Fibroblast of skin of right quadriceps (primary cell): ENCODE measurements around the gene GPC4.
A peak's percentile ranks its signal among the peaks of the same experiment; 100 is the strongest.

Experiments
- DNase-seq: peaks from one replicate; pipeline ENCODE4 v3.0.0-alpha.2; 2013

GPC4 gene

DNA sequence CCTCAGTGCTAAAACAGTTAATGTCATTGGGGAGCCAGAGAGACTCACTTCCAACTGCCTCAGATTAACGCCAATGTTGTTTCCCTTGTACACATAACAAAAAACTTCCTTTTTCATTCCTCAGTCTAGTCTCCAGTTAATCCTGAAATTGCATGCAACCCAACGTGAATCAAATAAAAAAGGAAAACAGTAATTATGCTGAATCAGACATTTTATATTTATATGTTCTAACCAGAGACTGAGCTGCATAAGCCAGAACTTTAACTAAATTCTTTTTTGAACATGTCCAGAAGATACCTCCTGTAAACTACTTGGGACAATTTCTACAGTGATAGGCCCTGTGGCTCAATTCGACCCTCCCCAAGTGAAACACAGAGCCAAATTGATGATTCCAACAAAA, 4.7 kb downstream of the GPC4 start:
- DNase-seq: no peak

DNA sequence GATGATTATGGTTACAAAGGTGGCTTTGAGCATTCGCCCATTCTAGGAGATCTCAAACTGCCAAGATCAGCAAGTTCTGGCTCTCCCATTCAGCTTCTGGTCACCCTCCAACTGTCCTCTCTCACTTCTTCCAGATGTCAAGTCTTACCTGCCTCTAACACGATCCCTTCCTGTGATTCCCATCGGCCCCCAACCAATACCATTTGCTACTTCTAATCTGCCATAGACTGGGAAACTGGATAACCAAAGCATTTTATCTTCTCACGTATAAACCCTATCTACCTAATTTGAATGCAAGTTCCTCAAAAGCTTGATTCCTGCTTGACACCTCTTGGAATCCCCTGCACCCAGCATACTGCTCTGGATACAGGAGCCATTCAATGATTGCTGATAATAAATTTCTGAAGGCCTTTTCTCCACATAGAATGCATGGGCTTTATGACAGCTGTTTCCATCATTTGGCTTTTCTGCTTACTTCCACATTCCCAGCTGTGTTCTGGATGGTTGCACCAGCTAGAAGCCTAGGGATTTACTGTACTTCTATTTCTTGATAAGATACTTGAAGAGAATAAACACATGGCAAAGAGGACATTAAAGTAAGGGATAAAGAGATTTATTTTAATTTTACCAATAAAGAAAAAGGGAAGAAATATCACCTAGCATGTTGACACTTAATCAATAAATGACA, 9.6 kb downstream of the GPC4 start:
- DNase-seq: no peak

DNA sequence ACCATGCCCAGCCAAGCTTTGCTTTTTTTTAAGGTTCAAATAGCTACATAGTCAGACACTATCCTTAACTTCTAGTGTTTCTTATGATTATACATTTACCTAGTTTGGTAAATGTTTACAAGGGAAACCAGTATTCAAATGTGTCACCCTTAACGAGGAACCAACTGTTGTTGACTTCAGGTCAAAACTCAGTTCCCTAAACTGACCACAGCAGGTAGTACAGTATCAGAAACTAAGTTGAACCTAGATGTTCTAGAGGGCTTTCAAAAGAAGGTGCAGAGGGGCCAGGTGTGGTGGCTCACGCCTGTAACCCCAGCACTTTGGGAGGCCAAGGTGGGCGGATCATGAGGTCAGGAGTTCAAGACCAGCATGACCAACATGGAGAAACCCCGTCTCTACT, 11.3 kb downstream of the GPC4 start:
- no peak for DNase-seq

DNA sequence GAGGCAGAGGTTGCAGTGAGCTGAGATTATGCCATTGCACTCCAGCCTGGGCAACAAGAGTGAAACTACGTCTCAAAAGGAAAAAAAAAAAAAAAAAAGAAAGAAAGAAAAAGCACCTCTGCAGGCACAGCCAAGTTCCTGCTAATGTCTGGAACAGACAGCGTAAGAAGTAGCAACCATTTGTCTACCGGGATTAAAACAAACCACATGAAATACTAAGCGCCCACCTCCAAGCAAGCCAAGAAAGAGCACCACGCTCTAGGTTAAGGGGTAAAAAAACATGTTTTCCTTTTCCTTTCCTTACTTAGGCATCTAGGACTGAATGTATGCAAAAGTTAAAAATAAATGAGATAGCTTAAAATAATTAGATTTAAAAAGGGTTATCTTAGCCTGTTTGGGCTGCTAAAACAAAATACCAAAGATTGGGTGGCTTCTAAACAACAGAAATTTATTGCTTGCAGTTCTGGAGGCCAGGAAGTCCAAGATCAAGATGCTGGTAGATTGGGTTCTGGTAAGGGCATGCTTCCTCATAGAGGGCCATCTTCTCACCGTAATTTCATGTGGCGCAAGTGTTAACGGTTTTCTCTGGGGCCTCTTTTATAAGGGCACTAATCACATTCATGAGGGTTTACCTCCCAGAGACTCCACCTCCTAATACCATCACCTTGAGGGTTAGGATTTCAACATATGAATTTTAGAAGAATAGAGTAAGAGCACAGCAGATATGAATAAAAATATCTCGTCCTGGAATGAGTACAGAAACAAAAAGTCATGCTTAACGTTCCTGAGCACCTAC, 12.3 kb downstream of the GPC4 start:
- no peak for DNase-seq

DNA sequence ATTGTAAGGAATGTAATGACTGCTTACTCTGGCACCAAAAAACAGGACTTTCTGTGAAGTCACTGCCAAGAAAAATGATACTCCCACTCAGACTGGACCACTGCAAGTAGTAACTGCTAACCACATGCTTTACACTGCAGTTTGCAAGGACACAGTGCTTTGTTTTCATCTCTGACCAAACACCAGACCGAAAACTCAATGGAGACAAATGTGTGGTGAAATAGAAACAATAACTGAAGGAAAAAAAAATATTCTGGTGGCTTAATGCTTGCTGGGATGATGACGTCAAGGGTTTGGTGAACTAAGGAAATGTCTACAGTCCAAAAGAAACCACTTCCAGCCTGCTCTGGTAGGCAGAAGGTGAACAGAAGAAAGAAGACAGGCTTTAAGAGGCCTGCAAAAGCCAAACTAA, 13.2 kb downstream of the GPC4 start:
- peak; percentile 46 for DNase-seq

DNA sequence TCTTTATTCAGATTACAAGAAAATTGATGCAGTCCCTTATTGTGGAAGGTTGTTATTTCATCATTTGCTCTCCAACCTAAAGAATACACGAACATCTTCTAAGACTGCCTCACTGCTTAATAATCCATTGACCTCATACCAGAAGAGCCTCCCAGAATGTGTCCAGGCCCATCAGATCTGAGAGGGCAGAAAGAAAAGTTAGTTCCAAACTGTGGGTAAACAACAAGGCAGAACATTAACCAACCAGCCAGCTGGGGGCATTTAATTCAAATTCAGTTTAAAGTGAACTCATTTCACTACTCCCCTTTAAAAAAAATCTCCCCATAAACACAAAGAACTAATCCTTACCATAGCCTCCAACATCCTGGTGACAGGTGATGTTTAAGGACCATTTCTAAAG, 13.8 kb downstream of the GPC4 start:
- DNase-seq: no peak

DNA sequence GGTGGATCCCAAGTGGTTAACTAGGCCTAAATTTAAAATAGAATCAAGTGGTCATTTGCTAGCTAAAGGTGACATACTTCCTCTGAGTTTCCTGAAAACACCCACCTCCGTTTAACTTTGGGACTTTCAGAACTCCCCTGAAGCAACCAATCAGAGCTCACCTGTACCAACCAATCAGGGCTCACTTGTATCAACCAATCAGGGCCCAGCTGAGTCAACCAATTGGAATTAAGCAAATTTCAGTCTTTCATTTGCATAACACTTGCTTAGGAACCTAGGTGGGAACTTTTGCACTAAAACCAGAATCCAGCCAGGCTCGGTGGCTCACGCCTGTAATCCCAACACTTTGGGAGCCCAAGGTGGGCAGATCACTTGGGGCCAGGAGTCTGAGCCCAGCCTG, 15.9 kb downstream of the GPC4 start:
- DNase-seq: no peak

DNA sequence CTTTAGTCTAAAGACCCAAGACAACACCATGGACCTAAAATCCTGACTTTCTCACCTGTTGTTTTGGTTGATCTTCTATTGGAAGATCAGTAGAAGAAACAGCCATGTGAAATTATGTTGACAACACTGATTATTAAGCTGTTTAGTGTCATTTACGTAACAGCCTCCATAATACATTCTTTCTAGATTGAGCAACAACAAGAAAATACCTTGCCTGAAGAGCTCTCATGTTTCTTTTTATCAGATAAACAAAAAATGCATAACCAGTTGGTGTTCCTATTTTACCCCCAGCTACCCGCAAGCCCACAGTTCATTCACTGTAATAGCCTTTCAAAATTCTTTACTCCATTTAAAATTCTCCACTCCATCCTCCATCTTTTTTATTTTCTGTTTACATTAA, 20.5 kb downstream of the GPC4 start:
- DNase-seq: no peak

DNA sequence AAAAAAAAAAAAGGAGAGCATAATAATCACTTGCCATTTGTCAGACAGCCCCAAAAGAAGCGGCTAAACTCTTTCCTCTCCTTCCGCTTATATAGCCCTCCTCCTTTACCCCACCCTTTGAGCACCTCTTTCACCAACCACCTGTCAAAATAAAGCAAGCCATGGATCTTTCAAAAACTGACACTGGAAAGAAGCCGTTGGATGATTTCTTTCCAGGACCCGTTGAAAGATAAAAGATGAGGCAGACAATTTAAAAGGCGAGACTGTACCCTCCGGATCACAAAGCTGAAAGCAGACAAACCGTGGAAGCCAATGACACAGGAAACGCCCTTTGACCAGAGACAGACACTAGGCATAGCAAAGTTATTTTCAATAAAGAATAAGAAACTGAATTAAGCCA, 22.6 kb downstream of the GPC4 start:
- DNase-seq: no peak

DNA sequence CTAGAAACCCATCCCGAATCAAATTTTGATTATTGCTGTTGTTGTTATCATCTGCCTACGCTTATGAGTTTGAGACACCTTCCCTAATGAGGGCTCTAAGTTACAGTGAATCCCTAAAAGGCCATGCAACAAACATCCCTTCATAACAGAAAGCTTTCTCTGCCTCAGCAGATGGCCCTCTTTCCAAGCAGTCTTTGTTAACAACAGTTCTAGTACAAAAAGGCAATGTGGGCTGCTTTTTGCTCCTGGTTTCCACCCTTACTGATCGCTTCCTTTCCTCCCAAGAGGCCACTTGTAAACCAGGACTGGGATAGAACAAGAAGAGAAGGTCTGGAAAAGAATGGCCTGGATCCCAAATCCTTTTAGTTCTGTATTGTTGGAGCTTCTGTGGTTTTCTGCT, 24.2 kb downstream of the GPC4 start:
- DNase-seq: no peak

DNA sequence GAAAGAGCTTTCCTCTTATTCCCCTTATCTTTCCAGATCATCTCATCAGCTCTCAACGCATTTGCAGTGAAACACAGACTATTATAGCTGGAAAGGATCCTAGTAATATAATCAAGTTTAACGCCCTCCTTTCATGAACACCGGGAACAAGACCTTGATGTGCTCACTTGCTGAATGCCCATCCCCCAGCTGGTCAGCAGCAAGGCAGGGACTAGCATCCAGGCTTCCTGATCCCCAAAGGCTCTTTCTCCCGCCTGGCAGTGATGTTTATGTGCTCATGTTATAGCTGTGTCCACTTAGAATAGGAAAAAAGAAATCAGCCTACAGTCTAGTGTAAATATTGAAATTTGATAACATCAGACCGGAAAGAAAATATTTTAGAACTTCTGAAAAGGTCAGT, 24.6 kb downstream of the GPC4 start:
- DNase-seq: no peak

DNA sequence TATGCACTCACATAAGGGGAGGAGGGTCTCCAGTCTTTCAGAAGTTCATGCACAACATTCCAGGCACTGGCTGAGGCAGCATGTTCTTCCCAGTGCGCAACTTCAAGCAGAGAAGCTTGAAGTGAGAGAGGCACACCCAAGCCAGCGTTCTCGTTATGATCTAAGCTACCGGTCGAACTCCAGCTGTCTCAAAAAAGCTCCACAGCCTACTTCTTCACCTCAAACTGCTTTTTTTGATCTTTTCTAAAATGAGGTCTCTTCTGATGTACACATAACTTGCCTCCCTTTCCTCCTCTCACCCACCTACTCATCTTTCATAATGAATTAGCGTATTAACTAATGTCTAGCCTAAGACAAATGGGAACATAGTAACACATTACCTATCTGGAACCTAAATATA, 25.3 kb downstream of the GPC4 start:
- no peak for DNase-seq

DNA sequence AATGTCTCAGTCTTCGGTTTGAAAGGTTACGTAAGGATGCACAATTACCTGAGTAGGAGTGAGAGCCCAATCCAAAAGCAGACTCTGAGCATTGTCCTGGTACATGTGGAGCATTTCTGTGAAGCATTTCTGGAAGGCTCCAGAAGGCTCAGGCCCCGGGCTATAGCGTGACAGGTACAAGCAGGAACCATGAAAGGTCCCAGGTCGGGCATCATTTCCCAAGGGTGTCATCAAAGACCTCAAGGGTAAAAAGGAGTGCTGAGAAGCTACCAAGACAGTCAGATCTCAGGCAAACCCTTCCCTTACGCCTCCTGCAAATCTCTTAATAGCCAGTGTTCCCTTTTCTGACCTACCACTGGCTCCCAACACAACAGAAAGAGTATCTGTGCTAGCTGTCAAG, 30.8 kb downstream of the GPC4 start:
- DNase-seq: no peak

DNA sequence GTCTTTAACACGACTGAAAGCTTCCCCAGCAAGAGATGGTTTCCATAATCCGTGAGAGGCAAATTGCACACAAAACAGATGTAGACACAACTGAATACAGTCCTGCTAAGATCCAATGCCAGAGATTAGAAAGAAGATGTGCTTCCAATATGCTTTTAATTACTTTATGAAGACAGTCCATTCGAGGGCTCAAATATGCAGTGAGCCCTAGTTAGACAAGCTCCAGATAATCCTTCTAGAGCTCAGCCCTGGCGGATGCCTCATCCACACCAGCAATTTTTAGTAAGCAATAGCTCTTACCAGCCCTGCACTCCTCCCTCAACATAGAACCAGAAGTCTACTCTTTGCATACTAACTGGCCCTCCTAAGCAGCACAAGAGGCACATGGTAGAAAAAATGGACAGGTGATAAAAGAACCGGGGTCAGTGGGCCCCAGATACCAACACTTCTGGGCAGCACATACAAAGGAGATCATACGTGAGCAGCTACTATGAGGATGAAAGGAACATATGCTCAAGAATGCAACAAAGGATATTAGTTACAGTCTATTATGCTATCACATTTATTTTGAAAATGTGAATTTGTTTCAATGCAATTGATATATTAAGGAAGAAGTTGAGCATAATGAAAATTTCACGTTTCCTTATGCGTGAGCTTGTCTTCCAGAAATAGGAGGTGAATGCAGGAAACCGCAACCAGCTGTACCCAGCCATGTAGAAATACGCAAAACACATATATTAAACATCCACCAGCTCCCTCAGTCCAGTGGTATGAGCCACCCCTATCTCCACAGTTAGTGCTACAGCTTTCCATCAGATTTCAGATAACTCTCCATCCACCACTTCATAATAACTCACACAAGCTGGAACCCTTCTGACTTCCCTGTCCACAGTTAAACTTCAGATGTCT, 34.3 kb downstream of the GPC4 start:
- DNase-seq: no peak

DNA sequence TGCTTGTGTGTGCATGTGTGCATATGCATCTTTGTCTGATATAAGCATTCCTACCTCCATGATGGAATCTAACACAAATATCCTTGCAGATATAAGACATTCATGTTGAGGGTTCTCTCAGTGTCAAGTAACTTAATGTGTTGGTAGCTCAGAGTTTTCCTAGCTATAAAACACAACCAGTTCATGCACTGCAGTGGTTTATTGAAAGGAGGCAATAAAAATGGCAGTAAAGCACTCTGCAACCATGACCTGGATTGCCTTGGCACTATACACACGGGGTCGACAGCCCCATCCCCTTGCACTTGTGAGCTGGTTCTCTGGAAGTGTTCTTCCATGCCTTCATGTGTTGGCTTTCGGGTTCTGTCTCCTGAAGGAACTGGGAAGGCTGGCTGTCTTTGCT, 38.9 kb downstream of the GPC4 start:
- DNase-seq: no peak

DNA sequence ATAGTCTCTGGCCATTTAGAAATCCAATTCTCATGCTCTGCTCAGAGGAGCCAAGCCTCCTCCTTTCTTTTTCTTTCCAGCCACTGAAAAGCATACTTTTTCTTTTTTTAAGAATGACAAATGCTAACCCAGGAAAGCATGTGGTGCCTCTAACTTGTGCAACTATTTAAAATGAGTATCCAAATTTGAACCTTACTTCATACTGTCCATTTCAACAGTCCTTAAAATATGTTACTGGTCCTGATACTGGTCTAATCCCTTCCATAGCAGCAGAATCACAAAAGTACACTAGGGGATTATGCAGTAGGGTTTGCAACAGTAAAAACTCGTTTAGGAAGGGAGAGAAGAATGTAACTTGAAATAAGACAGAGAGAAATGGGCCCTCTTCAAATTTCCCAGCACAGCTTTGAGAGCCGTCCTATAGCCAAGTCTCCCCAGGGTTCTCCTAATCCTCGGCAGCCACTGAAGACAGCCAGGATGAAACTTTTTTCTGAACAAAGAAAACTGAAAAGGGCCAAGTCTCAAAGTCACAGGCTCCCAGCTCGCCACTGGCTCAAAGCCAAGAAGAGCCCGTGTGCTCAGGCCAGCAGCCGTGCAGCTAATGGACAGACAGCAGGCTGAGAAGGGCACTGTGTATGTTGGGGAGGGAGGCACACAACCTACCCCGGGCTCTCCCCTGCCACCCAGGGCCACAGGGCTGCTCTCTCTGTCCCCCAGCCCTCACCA, 39.5 kb downstream of the GPC4 start:
- no peak for DNase-seq

DNA sequence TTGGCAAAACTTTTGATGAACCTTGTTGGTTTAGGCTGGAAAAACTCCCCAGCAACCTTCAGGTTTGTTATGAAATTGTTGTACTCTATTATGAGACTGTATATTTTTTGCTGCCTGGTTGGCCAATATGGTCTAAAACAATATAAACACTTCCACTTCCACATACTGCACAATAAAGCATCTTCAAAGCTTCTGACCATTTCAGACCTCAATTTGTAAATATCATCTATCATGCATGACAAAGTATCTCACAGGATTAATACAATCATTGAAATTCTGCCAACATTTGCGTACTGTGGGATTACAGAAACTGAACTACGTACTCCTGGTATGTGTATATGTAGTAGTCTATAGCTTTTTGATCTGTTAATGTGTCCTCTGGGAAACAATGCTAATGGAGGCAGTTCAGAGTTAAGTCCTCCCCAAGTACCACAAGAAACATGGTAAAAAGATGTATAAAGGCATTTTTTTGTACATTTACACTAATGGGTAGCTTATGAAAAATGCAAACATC, 40.4 kb downstream of the GPC4 start:
- DNase-seq: no peak

DNA sequence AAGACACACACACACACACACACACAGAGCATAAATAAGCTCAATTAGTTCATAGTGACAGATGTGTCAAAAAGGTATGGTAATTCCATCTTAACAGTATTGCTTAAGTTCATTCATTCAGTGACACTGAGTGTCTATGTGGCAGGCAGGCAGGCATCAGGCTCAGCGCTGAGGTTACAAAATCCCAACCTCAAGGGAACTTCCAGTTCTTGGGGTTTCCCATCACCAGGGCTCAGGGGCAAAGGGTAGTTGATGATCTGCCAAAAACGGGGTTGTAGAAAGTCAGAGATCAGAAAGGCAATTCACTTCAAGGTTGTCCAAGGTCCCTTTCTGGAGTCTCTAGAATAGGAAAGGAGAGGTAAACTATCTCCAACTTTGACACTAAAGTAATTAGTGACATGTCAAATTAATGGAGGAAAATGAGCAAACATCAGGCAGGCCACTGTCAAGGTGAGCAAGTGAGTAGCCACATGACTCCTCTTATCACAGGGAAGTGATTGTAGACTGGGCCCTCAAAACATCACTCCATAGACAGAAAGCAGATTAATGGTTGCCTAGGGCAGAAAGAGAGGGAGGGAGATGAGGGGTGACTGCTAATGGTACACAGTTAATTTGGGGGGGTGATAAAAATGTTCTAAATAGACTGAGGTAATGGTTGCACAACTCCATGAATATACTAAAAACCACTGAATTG, 41.8 kb downstream of the GPC4 start:
- no peak for DNase-seq

DNA sequence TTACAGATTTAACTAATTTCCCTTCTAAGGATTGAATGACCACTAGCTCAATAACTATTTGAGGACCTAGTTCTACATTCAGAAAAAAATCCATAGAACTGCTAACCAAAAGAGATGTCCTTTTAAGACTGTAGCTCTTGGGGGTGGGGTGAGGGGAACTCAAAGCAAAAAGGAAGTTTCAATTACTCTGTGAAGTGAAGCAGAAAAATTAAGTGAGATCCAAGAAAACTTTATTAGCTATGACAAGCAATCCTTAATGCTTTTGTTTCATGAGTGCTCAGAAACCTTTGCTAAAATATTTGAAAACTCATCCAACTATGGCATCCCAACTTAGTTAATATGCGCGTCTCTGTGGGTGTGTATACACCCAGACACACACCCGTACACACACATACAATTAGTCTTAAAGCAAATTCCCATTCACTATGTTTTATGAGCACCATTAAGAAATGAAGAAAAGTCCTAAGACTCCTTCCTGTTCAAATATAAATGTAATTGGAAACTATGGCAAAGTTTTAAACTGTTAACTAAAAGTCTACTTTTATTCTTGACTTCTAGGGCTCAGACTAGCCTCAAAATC, 44.5 kb downstream of the GPC4 start:
- DNase-seq: no peak

DNA sequence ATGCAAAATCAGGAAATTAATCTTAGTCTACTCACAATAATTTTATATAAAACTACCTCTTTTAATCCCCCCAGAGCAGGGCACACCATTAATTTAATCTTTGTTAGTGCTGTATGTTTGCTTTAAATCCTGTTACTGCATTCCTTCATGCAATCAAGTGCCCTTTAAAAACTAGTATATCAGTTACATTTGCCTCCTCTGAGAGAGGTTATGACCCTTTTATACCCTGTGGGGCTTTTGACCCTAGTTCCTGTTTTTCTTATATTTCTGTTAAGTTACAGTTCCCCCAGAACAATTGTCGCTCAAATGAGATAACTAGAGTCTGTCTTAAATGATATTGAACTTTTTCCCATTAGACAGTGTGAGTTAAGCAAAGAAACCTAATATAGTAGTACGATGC, 46.2 kb downstream of the GPC4 start:
- DNase-seq: no peak

DNA sequence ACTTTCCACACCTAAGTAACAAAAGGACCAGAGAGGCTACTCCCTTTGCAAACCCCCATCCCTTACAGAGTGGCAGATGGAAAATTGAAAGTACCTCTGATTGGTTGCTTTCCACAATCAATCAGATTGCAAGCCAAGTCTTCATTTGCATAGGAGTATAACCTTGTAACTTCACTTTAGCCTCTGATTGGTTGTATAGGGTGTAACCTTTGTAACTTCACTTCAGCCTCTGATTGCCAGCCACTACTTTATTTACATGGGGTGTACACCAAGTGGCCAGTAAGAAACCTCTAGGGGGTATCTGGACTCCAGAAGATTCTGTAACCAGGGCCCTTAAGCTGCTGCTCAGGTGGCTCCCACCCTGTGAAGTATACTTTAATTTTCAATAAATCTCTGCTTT, 48.6 kb downstream of the GPC4 start:
- DNase-seq: no peak
